ENCODE data around the gene SPAG17. TPM values are rescaled to one million over a fixed set of nuclear protein-coding genes. Genes with fewer than 3 reads are reported as not detected.

SPAG17 gene
- total and polyA plus RNA-seq, 2 experiments from 2014 or later: 1.0 to 1.1 TPM

- H3K36me3 Mint-ChIP-seq (ENCODE audit: low read depth): no peaks in the 10 kb centered on the region
- no peak for DNase-seq (ENCODE audit: low spot score)
- no peaks in the 10 kb centered on the region for H3K36me3 ChIP-seq (ENCODE audit: insufficient read depth)
- H3K4me1 ChIP-seq (ENCODE audit: insufficient read depth): 0 out of 2 replicates have a peak, but pooled peaks cover 15% of the 10 kb centered on the region
- H3K4me1 Mint-ChIP-seq: peaks cover 6% of the 10 kb centered on the region; the same call in 2 of the 3 replicates
- no peaks in the 10 kb centered on the region for H3K27me3 ChIP-seq (ENCODE audit: insufficient read depth)
- no peak overlapping the region for H3K27ac Mint-ChIP-seq
- no peak overlapping the region for H2AFZ ChIP-seq
- no peak for ATAC-seq
- H3K4me3 ChIP-seq: no peak overlapping the region
- H3K4me3 Mint-ChIP-seq: no peak overlapping the region
- no peak overlapping the region for H3K4me2 ChIP-seq
- TF ChIP-seq POLR2AphosphoS5 (IDR thresholded peaks at IDR 0.05; ENCODE audit: low read depth) (no peak), CTCF (conservative IDR thresholded peaks at IDR 0.05; ENCODE audit: low read depth in 2 of 2) (no peak), ZNF462 (CRISPR knock-in tag; IDR thresholded peaks at IDR 0.05) (no peak), ETS1 (IDR thresholded peaks at IDR 0.05) (no peak), EZH2phosphoT487 (IDR thresholded peaks at IDR 0.05; ENCODE audit: unreplicated experiment) (no peak), ZNF331 (CRISPR knock-in tag; IDR thresholded peaks at IDR 0.05; ENCODE audit: low read depth) (no peak), EZH2 (IDR thresholded peaks at IDR 0.05; ENCODE audit: low read depth, unreplicated experiment) (no peak), STAT1 (IDR thresholded peaks at IDR 0.05; ENCODE audit: unreplicated experiment) (no peak), NANOG (IDR thresholded peaks at IDR 0.05; ENCODE audit: borderline replicate concordance) (no peak), JUNB (IDR thresholded peaks at IDR 0.05; ENCODE audit: unreplicated experiment) (no peak), CREB1 (CRISPR knock-in tag; IDR thresholded peaks at IDR 0.05; ENCODE audit: low read depth) (no peak), ZNF114 (CRISPR knock-in tag; IDR thresholded peaks at IDR 0.05) (no peak)
- no peaks in the 10 kb centered on the region for H3F3A ChIP-seq (replicated peaks; ENCODE audit: low read depth)
- H3K9me3 Mint-ChIP-seq: no peaks in the 10 kb centered on the region
- no peaks in the 10 kb centered on the region for H3K79me2 ChIP-seq (replicated peaks; ENCODE audit: insufficient read depth)
- no peaks in the 10 kb centered on the region for H3K27me3 Mint-ChIP-seq (ENCODE audit: insufficient read depth, low read depth, poor library complexity)
- no peaks in the 10 kb centered on the region for H4K20me1 ChIP-seq (replicated peaks; ENCODE audit: insufficient read depth)
- H3K27ac ChIP-seq (ENCODE audit: low read depth): no peak overlapping the region
- peaks cover 7% of the 10 kb centered on the region; the same call in 1 of the 2 replicates for H3K9me2 ChIP-seq (ENCODE audit: insufficient read depth)
Observed at GRCh38 chr1:118099686-118100085, 85.3 kb downstream of the SPAG17 start.
